Esophagus muscularis mucosa (tissue), 4 donors: ENCODE results near the gene ANLN. TPM values are rescaled to one million over a fixed set of nuclear protein-coding genes. Genes with fewer than 3 reads are reported as not detected.

ENCODE experiments used
- DNase-seq: peaks from one replicate; pipeline ENCODE4 v3.0.0-alpha.2; 2017; ENCODE audit errors: extremely low spot score
- H3K27ac ChIP-seq, 4 donors: fragments of 200-600 bp; sonication (generic); replicated peaks in 1 of 4; 1 replicate in 3 of 4; 2 replicates in 1 of 4; pipeline ENCODE4 v1.5.1; 2016 to 2019; ENCODE audit warnings: mild to moderate bottlenecking in 1 of 4
- H3K27me3 ChIP-seq, 4 donors: fragments of 200-600 bp; sonication (generic); one replicate each; pipeline versions ENCODE4 v1.5.1 to v1.6.0; 2016 to 2019
- H3K36me3 ChIP-seq, 4 donors: fragments of 200-600 bp; sonication (generic); one replicate each; pipeline ENCODE4 v1.5.1; 2016 to 2019
- H3K4me1 ChIP-seq, 4 donors: fragments of 200-600 bp; sonication (generic); one replicate each; pipeline ENCODE4 v1.5.1; 2016 to 2019
- H3K4me3 ChIP-seq, 4 donors: fragments of 200-600 bp; sonication (generic); 1 replicate in 2 of 4; 2 replicates in 2 of 4; pipeline ENCODE4 v1.5.1; 2016 to 2019; ENCODE audit warnings: mild to moderate bottlenecking in 4 of 4, moderate library complexity in 1 of 4
- H3K9me3 ChIP-seq, 4 donors: fragments of 200-600 bp; sonication (generic); 1 replicate in 3 of 4; 2 replicates in 1 of 4; pipeline ENCODE4 v1.5.1; 2016 to 2019
- CTCF ChIP-seq, 3 experiments: fragments of 200-600 bp in 2 of 3; fragments of 450-650 bp in 1 of 3; sonication (generic) in 2 of 3; IDR thresholded peaks; one replicate each; pipeline ENCODE4 v1.5.1; 2017 to 2019; ENCODE audit warnings: antibody characterized with exemption in 3 of 3, mild to moderate bottlenecking in 2 of 3, moderate library complexity in 1 of 3
- EP300 ChIP-seq: sonication (generic); formaldehyde crosslinking; IDR thresholded peaks from one replicate; pipeline ENCODE4 v1.6.1; 2017; ENCODE audit warnings: antibody characterized with exemption
- POLR2A ChIP-seq: fragments of 450-650 bp; IDR thresholded peaks from one replicate; pipeline ENCODE4 v1.6.1; 2017; ENCODE audit warnings: antibody characterized with exemption, moderate library complexity, mild to moderate bottlenecking, low read depth
- POLR2AphosphoS5 ChIP-seq, 2 donors: sonication (generic); formaldehyde crosslinking; IDR thresholded peaks; one replicate each; pipeline ENCODE4 v1.6.1; 2017; ENCODE audit warnings: antibody characterized with exemption in 2 of 2
- WGBS: methylation state at CpG from one replicate; pipeline ENCODE4 v1.1.5; 2018; 5-methylcytosine and 5-hydroxymethylcytosine counted together
- intact Hi-C: fragments of 100-400 bp; cut with DNase I; formaldehyde crosslinking; loops from one replicate; pipeline ENCODE4 v1.15.1; 2023
- total RNA-seq, 4 donors: library from RNA; depleted of rRNA; stranded (reverse); fragments of >200 nt; gene quantifications; one replicate each; pipeline versions ENCODE4 v1.1.0 to v1.2.1, GENCODE V29; 2016

ANLN gene
- total RNA-seq, 4 donors from 2014 or later, result 4.1 to 11.2 (median 8.0) TPM

- Histone ChIP-seq H3K4me1 (no peaks in the 10 kb centered on the region), H3K9me3 (no peaks in the 10 kb centered on the region), H3K36me3 (no peaks in the 10 kb centered on the region), H3K27ac (no peak overlapping the region), H3K27me3 (no peaks in the 10 kb centered on the region), H3K4me3 (no peak overlapping the region)
- no peak for TF ChIP-seq POLR2A
- TF ChIP-seq POLR2AphosphoS5 (IDR thresholded peaks at IDR 0.05), result no peak
- no peak for TF ChIP-seq EP300
- no peak for TF ChIP-seq CTCF (IDR thresholded peaks at IDR 0.05)
- WGBS, result 92% methylated on average over 2 of the region's 2 CpGs
- no peak for DNase-seq
- intact Hi-C loops, result no loop called here
These were observed 66.9 kb downstream of the ANLN start for GRCh38 chr7:36456548-36456947.

GRCh38 chr7:36459236-36459960 lies 69.7 kb downstream of the ANLN start:
- no peak for TF ChIP-seq EP300
- TF ChIP-seq POLR2A, result no peak
- no peak for TF ChIP-seq CTCF (IDR thresholded peaks at IDR 0.05)
- TF ChIP-seq POLR2AphosphoS5 (IDR thresholded peaks at IDR 0.05), result no peak
- Histone ChIP-seq H3K4me1 (no peaks in the 10 kb centered on the region), H3K9me3 (no peaks in the 10 kb centered on the region), H3K27me3 (no peaks in the 10 kb centered on the region), H3K36me3 (no peaks in the 10 kb centered on the region), H3K4me3 (no peak overlapping the region), H3K27ac (no peak overlapping the region)
- 91% methylated on average over 12 of the region's 12 CpGs for WGBS
- DNase-seq, result no peak
- intact Hi-C loops, result no loop called here

GRCh38 chr7:36460811-36461429 lies 71.3 kb downstream of the ANLN start:
- intact Hi-C loops, result no loop called here
- DNase-seq, result no peak
- no peaks in the 10 kb centered on the region for H3K27me3 ChIP-seq
- 96% methylated on average over 8 of the region's 8 CpGs for WGBS
- no peaks in the 10 kb centered on the region for H3K9me3 ChIP-seq
- TF ChIP-seq POLR2AphosphoS5 (IDR thresholded peaks at IDR 0.05) (no peak), POLR2A (no peak), CTCF (IDR thresholded peaks at IDR 0.05) (no peak), EP300 (no peak)
- H3K4me3 ChIP-seq, result no peak overlapping the region
- H3K4me1 ChIP-seq, result no peaks in the 10 kb centered on the region
- H3K36me3 ChIP-seq, result no peaks in the 10 kb centered on the region
- no peak overlapping the region for H3K27ac ChIP-seq

GRCh38 chr7:36462551-36463137 lies 73.0 kb downstream of the ANLN start:
- TF ChIP-seq CTCF (IDR thresholded peaks at IDR 0.05), result no peak
- no peak for TF ChIP-seq POLR2AphosphoS5 (IDR thresholded peaks at IDR 0.05)
- no peak for TF ChIP-seq EP300
- TF ChIP-seq POLR2A, result no peak
- H3K9me3 ChIP-seq, result no peaks in the 10 kb centered on the region
- no peaks in the 10 kb centered on the region for H3K36me3 ChIP-seq
- H3K27me3 ChIP-seq, result no peaks in the 10 kb centered on the region
- intact Hi-C loops, result no loop called here
- H3K4me3 ChIP-seq, result no peak overlapping the region
- no peak for DNase-seq
- H3K27ac ChIP-seq, result no peak overlapping the region
- no peaks in the 10 kb centered on the region for H3K4me1 ChIP-seq
- WGBS, result 86% methylated on average over 6 of the region's 6 CpGs
